Loucy (cell line): ENCODE data around the gene IFNG-AS1.

Experiments
- H2AFZ ChIP-seq: fragments of 200-600 bp; sonication (generic); 2 replicates; pipeline ENCODE4 v1.6.0; 2016; ENCODE audit warnings: antibody characterized with exemption, mild to moderate bottlenecking, low read length, moderate library complexity
- H3F3A ChIP-seq: fragments of 200-600 bp; 2 replicates; pipeline ENCODE4 v1.6.0; 2016; ENCODE audit warnings: antibody characterized with exemption, low read depth, mild to moderate bottlenecking
- H3K27me3 ChIP-seq: fragments of 200-600 bp; sonication (generic); 2 replicates; pipeline ENCODE4 v1.6.1; 2014; ENCODE audit warnings: low read length, mild to moderate bottlenecking; ENCODE audit not compliant: insufficient read depth, poor library complexity, severe bottlenecking
- H3K36me3 ChIP-seq: fragments of 200-600 bp; sonication (generic); 2 replicates; pipeline ENCODE4 v1.6.1; 2016; ENCODE audit warnings: low read length; ENCODE audit not compliant: insufficient read depth
- H3K4me1 ChIP-seq: fragments of 200-600 bp; sonication (generic); 2 replicates; pipeline ENCODE4 v1.5.1; 2014; ENCODE audit warnings: low read length, mild to moderate bottlenecking; ENCODE audit not compliant: insufficient read depth, poor library complexity, severe bottlenecking
- H3K4me2 ChIP-seq: fragments of 200-600 bp; sonication (generic); 2 replicates; pipeline ENCODE4 v1.6.0; 2014; ENCODE audit warnings: antibody characterized with exemption, low read length, low read depth, mild to moderate bottlenecking; ENCODE audit not compliant: poor library complexity, severe bottlenecking
- H3K4me3 ChIP-seq: fragments of 200-600 bp; sonication (generic); 2 replicates; pipeline ENCODE4 v1.5.1; 2014; ENCODE audit warnings: low read length, mild to moderate bottlenecking, mixed read lengths; ENCODE audit not compliant: poor library complexity, severe bottlenecking
- H3K79me2 ChIP-seq: fragments of 200-600 bp; sonication (generic); 2 replicates; pipeline ENCODE4 v1.6.1; 2014; ENCODE audit warnings: low read length; ENCODE audit not compliant: insufficient read depth
- H3K9ac ChIP-seq: fragments of 200-600 bp; sonication (generic); 2 replicates; pipeline ENCODE4 v1.6.0; 2014; ENCODE audit warnings: mild to moderate bottlenecking, low read depth, low read length, moderate library complexity; ENCODE audit not compliant: poor library complexity, severe bottlenecking
- H3K9me2 ChIP-seq: fragments of 200-600 bp; sonication (generic); replicated peaks from 2 replicates; pipeline ENCODE4 v1.6.1; 2016; ENCODE audit warnings: low read depth, low read length, mixed read lengths
- H3K9me3 ChIP-seq: fragments of 200-600 bp; sonication (generic); 2 replicates; pipeline ENCODE4 v1.6.1; 2014; ENCODE audit warnings: mild to moderate bottlenecking, antibody characterized with exemption, low read length, low read depth; ENCODE audit not compliant: insufficient read depth
- H4K20me1 ChIP-seq: fragments of 200-600 bp; sonication (generic); 2 replicates; pipeline ENCODE4 v1.6.0; 2014; ENCODE audit warnings: antibody characterized with exemption, low read length, mild to moderate bottlenecking; ENCODE audit not compliant: insufficient read depth, poor library complexity, severe bottlenecking
- EZH2phosphoT487 ChIP-seq: fragments of 200-600 bp; IDR thresholded peaks from 2 replicates; pipeline ENCODE4 v1.6.1; 2018; ENCODE audit warnings: antibody characterized with exemption, mild to moderate bottlenecking, moderate library complexity, borderline replicate concordance
- TF ChIP-seq, protein P1 (sequence below): fragments of 200-600 bp; sonication (generic); conservative IDR thresholded peaks from 2 replicates; pipeline ENCODE4 v1.5.1; 2014; ENCODE audit warnings: mild to moderate bottlenecking, antibody characterized with exemption, low read length

IFNG-AS1 gene

GRCh38 chr12:68043435-68043834 lies 54.2 kb downstream of the IFNG-AS1 start:
- H3K9me3 ChIP-seq: no peaks in the 10 kb centered on the region
- H3K27me3 ChIP-seq: no peaks in the 10 kb centered on the region
- H3K9me2 ChIP-seq: no peaks in the 10 kb centered on the region
- H3K4me1 ChIP-seq: peaks cover 18% of the 10 kb centered on the region
- H4K20me1 ChIP-seq: no peaks in the 10 kb centered on the region
- no peak overlapping the region for H3K4me3 ChIP-seq
- H3F3A ChIP-seq: no peaks in the 10 kb centered on the region
- no peaks in the 10 kb centered on the region for H3K36me3 ChIP-seq
- no peaks in the 10 kb centered on the region for H3K79me2 ChIP-seq
- H2AFZ ChIP-seq: no peak overlapping the region
- no peak overlapping the region for H3K4me2 ChIP-seq
- H3K9ac ChIP-seq: no peak overlapping the region
- TF ChIP-seq, protein P1, sequence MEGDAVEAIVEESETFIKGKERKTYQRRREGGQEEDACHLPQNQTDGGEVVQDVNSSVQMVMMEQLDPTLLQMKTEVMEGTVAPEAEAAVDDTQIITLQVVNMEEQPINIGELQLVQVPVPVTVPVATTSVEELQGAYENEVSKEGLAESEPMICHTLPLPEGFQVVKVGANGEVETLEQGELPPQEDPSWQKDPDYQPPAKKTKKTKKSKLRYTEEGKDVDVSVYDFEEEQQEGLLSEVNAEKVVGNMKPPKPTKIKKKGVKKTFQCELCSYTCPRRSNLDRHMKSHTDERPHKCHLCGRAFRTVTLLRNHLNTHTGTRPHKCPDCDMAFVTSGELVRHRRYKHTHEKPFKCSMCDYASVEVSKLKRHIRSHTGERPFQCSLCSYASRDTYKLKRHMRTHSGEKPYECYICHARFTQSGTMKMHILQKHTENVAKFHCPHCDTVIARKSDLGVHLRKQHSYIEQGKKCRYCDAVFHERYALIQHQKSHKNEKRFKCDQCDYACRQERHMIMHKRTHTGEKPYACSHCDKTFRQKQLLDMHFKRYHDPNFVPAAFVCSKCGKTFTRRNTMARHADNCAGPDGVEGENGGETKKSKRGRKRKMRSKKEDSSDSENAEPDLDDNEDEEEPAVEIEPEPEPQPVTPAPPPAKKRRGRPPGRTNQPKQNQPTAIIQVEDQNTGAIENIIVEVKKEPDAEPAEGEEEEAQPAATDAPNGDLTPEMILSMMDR: no peak

DNA sequence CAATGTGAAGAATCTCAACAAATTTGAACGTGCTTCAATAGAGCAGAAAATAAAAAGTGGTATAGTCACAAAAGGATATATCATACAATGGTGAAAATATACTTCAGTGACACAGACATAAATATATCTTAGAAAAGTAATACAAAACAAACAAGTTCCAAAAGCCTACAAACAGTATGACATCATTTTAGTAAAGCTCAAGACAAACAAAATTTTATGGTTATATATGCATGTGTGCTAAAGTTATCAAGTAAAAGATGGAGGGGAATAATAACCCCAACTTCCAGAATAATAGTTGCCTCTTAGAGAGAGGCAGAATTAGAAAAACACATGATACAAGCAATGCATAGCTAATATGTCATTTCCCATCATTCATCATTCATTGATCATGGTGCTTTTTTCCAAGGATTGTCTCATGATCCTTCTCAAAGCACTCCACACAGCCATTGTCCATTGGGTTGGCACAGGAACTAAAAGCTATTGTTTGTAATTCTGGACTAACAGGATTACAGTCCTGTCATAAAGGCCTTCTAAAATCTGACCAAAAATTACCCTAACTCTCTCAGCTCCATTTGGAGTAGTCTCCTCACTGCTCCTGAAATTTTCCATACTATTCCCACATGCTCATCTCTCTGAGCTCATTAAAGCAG lies 59.5 kb downstream of the IFNG-AS1 start:
- no peaks in the 10 kb centered on the region for H3F3A ChIP-seq
- no peaks in the 10 kb centered on the region for H3K9me2 ChIP-seq
- no peak overlapping the region for H2AFZ ChIP-seq
- H3K27me3 ChIP-seq: no peaks in the 10 kb centered on the region
- H3K4me2 ChIP-seq: no peak overlapping the region
- H3K4me3 ChIP-seq: no peak overlapping the region
- H4K20me1 ChIP-seq: no peaks in the 10 kb centered on the region
- H3K79me2 ChIP-seq: no peaks in the 10 kb centered on the region
- H3K9me3 ChIP-seq: no peaks in the 10 kb centered on the region
- H3K36me3 ChIP-seq: no peaks in the 10 kb centered on the region
- H3K4me1 ChIP-seq: no peaks in the 10 kb centered on the region
- no peak for TF ChIP-seq EZH2phosphoT487
- TF ChIP-seq, protein P1: no peak
- no peak overlapping the region for H3K9ac ChIP-seq

DNA sequence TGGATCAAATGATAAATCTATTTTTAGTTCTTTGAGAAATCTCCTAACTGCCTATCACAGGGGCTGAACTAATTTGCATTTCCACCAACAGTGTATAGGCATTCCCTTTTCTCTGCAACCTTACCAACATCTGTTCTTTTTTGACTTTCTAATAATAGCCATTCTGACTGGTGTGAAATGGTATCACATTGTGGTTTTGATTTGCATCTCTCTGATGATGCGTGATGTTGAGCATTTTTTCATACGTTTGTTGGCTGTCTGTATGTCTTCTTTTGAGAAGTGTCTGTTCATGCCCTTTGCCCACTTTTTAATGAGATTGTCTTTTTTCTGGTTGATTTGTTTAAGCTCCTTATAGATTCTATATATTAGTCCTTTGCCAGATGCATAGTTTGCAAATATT lies 67.1 kb downstream of the IFNG-AS1 start:
- Histone ChIP-seq H3K9me3 (peaks cover 9% of the 10 kb centered on the region; the same call in 1 of the 2 replicates), H3K9me2 (no peaks in the 10 kb centered on the region), H3F3A (no peaks in the 10 kb centered on the region), H3K4me1 (no peaks in the 10 kb centered on the region), H3K36me3 (no peaks in the 10 kb centered on the region), H4K20me1 (no peaks in the 10 kb centered on the region), H3K4me3 (no peak overlapping the region), H3K27me3 (no peaks in the 10 kb centered on the region), H3K4me2 (no peak overlapping the region), H3K9ac (no peak overlapping the region), H2AFZ (no peak overlapping the region), H3K79me2 (no peaks in the 10 kb centered on the region)
- TF ChIP-seq, protein P1: no peak
- no peak for TF ChIP-seq EZH2phosphoT487
